ENCODE measurements around the gene COMT.

COMT gene

GRCh38 chr22:19960491-19961200, 19.1 kb downstream of the COMT start:
- Histone ChIP-seq H3K27me3 (ENCODE audit: insufficient read depth, low read length, poor library complexity) (no peaks in the 10 kb centered on the region), H3K27ac (ENCODE audit: low read length) (no peak overlapping the region), H2AFZ (ENCODE audit: low read depth, low read length) (no peak overlapping the region), H3K4me1 (ENCODE audit: insufficient read depth, low read length) (no peaks in the 10 kb centered on the region), H3K4me2 (ENCODE audit: insufficient read depth, low read length) (no peak overlapping the region), H4K20me1 (ENCODE audit: insufficient read depth, low read length) (peaks cover 50% of the 10 kb centered on the region), H3K9me3 (ENCODE audit: insufficient read depth, low read length, severe bottlenecking) (no peaks in the 10 kb centered on the region), H3K79me2 (ENCODE audit: insufficient read depth, low read length) (peaks cover 10% of the 10 kb centered on the region; the same call in 1 of the 2 replicates), H3K4me3 (ENCODE audit: low read depth in 1 of 2, low read length in 2 of 2) (no peak overlapping the region), H3K36me3 (ENCODE audit: insufficient read depth, low read length) (peaks cover 53% of the 10 kb centered on the region), H3K9ac (ENCODE audit: low read depth, low read length) (no peak overlapping the region)
- DNase-seq (no peak), ATAC-seq (ENCODE audit: insufficient read depth, low read depth) (no peak)
- TF ChIP-seq EZH2 (IDR thresholded peaks at IDR 0.05; ENCODE audit: borderline replicate concordance, low read depth, low read length, severe bottlenecking) (no peak), CTCF (IDR thresholded peaks at IDR 0.05; ENCODE audit: borderline replicate concordance, extremely low read depth, low read length, poor library complexity, severe bottlenecking) (no peak)

GRCh38 chr22:19961201-19961580, 19.6 kb downstream of the COMT start:
- DNase-seq (no peak), ATAC-seq (ENCODE audit: insufficient read depth, low read depth) (no peak)
- Histone ChIP-seq H3K36me3 (ENCODE audit: insufficient read depth, low read length) (peaks cover 58% of the 10 kb centered on the region), H3K27ac (ENCODE audit: low read length) (no peak overlapping the region), H3K27me3 (ENCODE audit: insufficient read depth, low read length, poor library complexity) (no peaks in the 10 kb centered on the region), H2AFZ (ENCODE audit: low read depth, low read length) (no peak overlapping the region), H4K20me1 (ENCODE audit: insufficient read depth, low read length) (peaks cover 49% of the 10 kb centered on the region), H3K4me2 (ENCODE audit: insufficient read depth, low read length) (no peak overlapping the region), H3K79me2 (ENCODE audit: insufficient read depth, low read length) (peaks cover 9% of the 10 kb centered on the region; the same call in 1 of the 2 replicates), H3K4me1 (ENCODE audit: insufficient read depth, low read length) (no peaks in the 10 kb centered on the region), H3K9ac (ENCODE audit: low read depth, low read length) (no peak overlapping the region), H3K9me3 (ENCODE audit: insufficient read depth, low read length, severe bottlenecking) (no peaks in the 10 kb centered on the region), H3K4me3 (ENCODE audit: low read depth in 1 of 2, low read length in 2 of 2) (no peak overlapping the region)
- no peak for TF ChIP-seq EZH2 (IDR thresholded peaks at IDR 0.05; ENCODE audit: borderline replicate concordance, low read depth, low read length, severe bottlenecking)
- TF ChIP-seq CTCF (IDR thresholded peaks at IDR 0.05; ENCODE audit: borderline replicate concordance, extremely low read depth, low read length, poor library complexity, severe bottlenecking), result no peak

- Histone ChIP-seq H3K4me2 (ENCODE audit: insufficient read depth, low read length) (no peak overlapping the region), H3K4me1 (ENCODE audit: insufficient read depth, low read length) (no peaks in the 10 kb centered on the region), H2AFZ (ENCODE audit: low read depth, low read length) (no peak overlapping the region), H3K27ac (ENCODE audit: low read length) (no peak overlapping the region), H3K9me3 (ENCODE audit: insufficient read depth, low read length, severe bottlenecking) (no peaks in the 10 kb centered on the region), H3K9ac (ENCODE audit: low read depth, low read length) (no peak overlapping the region), H3K27me3 (ENCODE audit: insufficient read depth, low read length, poor library complexity) (no peaks in the 10 kb centered on the region), H4K20me1 (ENCODE audit: insufficient read depth, low read length) (peaks cover 49% of the 10 kb centered on the region), H3K36me3 (ENCODE audit: insufficient read depth, low read length) (peaks cover 62% of the 10 kb centered on the region), H3K4me3 (ENCODE audit: low read depth in 1 of 2, low read length in 2 of 2) (no peak overlapping the region), H3K79me2 (ENCODE audit: insufficient read depth, low read length) (peaks cover 9% of the 10 kb centered on the region; the same call in 1 of the 2 replicates)
- no peak for TF ChIP-seq CTCF (IDR thresholded peaks at IDR 0.05; ENCODE audit: borderline replicate concordance, extremely low read depth, low read length, poor library complexity, severe bottlenecking)
- TF ChIP-seq EZH2 (IDR thresholded peaks at IDR 0.05; ENCODE audit: borderline replicate concordance, low read depth, low read length, severe bottlenecking), result no peak
- ATAC-seq (ENCODE audit: insufficient read depth, low read depth) (no peak), DNase-seq (no peak)
Observed at GRCh38 chr22:19961868-19962245, 20.3 kb downstream of the COMT start.

All from DND-41 (cell line).